CD4-positive, alpha-beta T cell treated with Interleukin-10 for 1 hour (primary cell): ENCODE data around the gene MTMR1.

Experiments
- DNase-seq: peaks from one replicate; pipeline ENCODE4 v3.0.0-alpha.2; 2020

MTMR1 gene

DNA sequence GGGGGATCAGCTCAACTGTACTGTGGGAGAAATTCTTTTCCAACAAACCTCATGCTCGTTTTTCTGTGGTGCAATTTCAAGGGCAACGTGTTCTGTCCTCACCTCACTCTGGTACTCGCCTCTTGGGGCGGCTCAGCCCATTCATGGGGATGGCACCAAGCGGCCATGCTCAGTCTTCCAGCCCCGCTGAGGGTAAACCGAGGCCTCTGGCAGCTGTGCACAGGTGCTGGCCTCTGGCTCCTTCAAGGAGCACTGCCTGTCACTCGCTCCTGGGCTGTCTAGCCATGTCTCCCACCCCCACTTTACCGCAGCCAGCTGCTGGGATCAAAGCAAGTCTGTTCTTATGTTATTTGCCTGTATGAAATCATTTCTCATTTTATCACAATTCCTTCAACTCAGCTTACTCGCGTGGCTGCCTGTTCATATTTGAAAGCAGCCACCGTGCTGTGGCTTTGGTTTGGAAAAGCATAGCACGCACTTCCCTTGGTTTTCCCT is 70.2 kb downstream of the MTMR1 start:
- no peak for DNase-seq

GRCh38 chrX:150763810-150764209 is 70.6 kb downstream of the MTMR1 start:
- no peak for DNase-seq

DNA sequence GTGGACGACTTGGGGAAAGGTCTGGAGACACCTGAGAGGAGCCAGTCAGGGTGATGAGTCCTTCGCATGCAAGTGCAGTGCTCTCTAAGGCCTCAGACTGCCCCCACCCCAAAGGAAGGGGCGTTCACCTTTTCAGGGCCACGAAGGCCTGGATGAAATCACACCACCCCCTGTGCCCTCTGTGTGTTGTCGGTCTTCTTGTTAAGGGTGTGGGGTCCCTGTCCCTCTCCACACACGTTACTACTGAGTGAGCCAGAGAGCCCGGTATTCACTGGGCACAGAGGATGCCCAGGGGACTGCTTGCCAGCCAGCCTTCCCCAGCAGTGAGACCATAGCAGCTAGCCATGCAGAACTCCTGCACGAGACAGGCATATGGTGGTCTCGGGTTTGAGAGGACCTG is 72.0 kb downstream of the MTMR1 start:
- DNase-seq, result no peak

DNA sequence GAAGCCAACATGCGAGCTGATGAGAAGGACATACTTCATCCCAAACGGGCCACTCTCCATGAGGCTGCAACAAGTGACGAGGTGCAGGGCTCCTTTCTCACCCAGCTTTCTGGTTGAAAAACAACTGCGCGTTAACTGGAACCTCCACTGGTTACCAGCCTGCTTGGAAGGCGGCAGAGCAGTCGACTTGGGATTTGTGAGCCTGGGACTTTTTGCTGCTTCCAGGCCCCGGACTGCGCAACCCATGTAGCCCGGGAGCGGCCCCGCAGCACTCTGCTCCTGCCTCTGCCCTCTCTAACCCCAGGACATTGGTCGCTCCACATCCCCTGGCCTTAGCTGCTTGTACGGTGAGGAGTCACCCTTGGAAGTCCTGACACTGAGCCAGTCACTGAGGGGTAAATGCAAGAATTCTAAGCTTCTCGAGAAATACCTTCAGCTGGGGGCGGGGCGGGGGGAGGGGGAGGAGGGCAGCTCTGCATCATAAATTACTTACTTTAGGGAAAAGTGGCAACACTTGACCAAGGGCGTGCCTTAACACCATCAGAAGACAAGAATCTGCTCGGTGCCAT is 72.7 kb downstream of the MTMR1 start:
- no peak for DNase-seq

GRCh38 chrX:150766351-150767044 is 73.3 kb downstream of the MTMR1 start:
- no peak for DNase-seq

- no peak for DNase-seq
These were observed 73.8 kb downstream of the MTMR1 start for GRCh38 chrX:150767045-150767395.

GRCh38 chrX:150767475-150768131 is 74.4 kb downstream of the MTMR1 start:
- no peak for DNase-seq

GRCh38 chrX:150768132-150768485 is 74.9 kb downstream of the MTMR1 start:
- no peak for DNase-seq

- no peak for DNase-seq
These were observed 75.5 kb downstream of the MTMR1 start for GRCh38 chrX:150768580-150769190.

DNA sequence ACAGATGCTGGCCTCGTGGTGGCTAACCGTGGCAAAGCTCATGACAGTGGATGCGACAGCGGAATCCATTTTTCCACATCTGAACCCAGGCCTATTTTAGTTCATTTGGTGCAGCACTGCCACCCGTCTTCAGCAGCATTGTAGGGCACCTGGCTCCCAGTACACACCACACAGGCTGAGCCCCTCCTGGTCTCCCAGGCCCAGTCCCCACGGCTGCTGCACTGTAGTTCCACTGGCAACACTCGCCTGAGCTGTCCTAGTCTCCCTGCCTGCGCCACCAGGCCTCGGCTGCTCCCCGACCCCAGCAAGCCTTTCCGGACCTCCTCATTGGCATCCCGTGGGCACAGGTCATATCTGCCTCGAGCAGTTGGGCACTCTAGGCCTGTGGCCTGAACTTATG is 76.2 kb downstream of the MTMR1 start:
- DNase-seq, result no peak

DNA sequence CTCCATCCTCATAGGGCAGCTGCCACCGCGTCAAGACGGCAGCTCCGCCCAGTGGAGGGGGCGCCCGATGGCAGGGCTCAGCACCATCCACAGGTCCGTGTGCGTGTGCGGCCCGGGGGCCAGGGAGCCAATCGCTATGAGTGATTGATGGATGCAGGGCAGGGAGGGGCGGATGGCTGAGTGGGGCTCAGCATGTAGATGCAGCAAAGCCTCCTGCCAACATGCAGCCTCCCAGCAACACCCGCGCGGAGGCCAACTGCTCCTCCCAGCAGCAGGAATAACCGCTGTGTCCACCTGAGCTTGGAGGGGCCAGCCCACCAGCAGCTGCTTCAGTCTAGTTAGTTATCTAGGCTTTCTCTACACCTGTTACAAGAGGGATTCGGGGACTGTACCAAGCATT is 77.4 kb downstream of the MTMR1 start:
- DNase-seq, result no peak

GRCh38 chrX:150771116-150771515 is 77.9 kb downstream of the MTMR1 start:
- no peak for DNase-seq

GRCh38 chrX:150772150-150772970 is 79.2 kb downstream of the MTMR1 start:
- peak; percentile 66 for DNase-seq

GRCh38 chrX:150773117-150773516 is 79.9 kb downstream of the MTMR1 start:
- no peak for DNase-seq

- DNase-seq, result no peak
These were observed 80.4 kb downstream of the MTMR1 start for GRCh38 chrX:150773634-150774033.

DNA sequence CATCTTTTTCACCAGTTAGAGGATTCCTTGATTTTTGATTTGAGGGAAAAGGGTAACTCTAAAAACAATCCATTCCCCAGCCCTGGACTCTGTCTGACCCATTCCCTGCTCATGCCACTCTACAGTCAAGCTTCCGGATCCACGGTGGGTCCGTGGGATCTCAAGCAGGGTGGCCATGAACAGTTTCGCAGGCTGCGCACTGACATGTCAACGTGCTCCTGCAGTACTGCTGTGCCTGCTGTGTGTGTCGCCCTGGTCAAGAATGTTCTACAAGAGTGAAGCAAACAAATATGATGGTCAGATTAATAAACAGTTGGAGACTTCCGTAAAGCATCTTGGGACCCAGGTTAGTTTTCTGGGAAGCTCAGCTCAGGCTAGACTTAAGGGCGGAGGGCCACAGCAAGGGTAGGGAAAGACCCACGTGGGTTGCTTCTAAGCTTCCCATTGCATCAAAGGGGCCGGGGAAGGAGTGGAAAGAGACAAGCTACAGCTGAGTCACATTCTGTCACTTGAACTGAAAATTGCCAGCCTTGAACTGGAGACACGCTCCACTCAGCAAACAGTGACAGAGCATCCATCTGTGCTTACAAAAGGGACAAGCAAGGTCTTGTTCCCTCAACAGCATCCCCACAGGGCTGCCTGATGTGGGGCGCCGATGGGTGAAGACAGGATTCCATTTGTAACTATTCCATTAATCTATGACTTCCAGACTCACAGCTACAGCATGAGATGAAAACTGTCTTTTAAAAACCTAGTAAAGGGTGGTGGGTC is 81.8 kb downstream of the MTMR1 start:
- DNase-seq, result no peak

- no peak for DNase-seq
These were observed 82.6 kb downstream of the MTMR1 start for GRCh38 chrX:150775569-150776350.

- no peak for DNase-seq
These were observed 84.3 kb downstream of the MTMR1 start for GRCh38 chrX:150777328-150777992.

DNA sequence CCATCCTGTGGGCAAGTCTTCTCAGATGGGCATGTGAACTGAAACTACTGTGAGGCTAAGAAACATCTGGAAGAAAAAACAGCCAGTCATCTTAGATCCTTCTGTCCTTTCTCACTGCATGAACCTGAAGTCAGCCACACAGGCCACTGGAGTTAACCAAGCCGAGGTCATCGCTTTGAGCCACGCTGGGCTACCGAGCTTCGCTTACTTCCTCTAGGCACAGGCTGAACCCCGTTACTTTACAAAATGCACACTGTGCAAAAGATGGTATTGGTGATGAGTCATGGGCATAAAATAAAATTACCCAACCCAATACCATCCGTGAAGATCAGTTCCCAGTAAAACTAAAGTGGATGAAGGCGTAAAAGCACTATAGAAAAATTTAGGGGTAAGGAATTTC is 86.2 kb downstream of the MTMR1 start:
- no peak for DNase-seq

GRCh38 chrX:150781677-150782076 is 88.5 kb downstream of the MTMR1 start:
- no peak for DNase-seq

DNA sequence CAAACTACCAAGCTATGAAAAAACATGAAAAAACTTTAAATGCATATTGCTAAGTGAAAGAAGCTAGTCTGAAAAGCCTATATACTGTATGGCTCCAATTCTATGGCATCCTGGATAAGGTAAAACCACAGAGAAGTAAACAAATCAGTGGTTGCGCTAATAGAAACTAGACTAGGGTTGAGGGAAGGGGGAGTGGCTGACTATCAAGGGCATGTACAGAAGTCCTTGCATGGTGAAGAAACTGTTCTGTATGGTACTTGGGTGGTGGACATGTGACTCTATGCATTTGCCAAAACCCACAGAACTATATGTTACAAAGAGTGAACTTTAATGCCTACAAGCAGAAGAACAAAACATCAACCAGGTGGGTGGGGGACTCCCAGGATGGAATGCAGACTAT is 96.8 kb downstream of the MTMR1 start:
- DNase-seq, result no peak
